AG09309 (cell line): ENCODE results near the gene CLEC7A.

Source experiments
- DNase-seq: peaks from one replicate; pipeline ENCODE4 v3.0.0-alpha.2; 2010; ENCODE audit warnings: low read depth
- H3K4me3 ChIP-seq: 2 replicates; pipeline ENCODE4 v1.5.1; 2011; ENCODE audit warnings: mild to moderate bottlenecking, low read depth, low read length, moderate library complexity; ENCODE audit not compliant: control insufficient read depth
- CTCF ChIP-seq: IDR thresholded peaks from 2 replicates; pipeline ENCODE4 v1.5.1; 2011; ENCODE audit warnings: mild to moderate bottlenecking, low read depth, low read length, inconsistent platforms; ENCODE audit not compliant: insufficient read depth, control insufficient read depth; ENCODE audit errors: missing control alignments

CLEC7A gene

GRCh38 chr12:10101648-10102220, 28.3 kb downstream of the CLEC7A start:
- DNase-seq, result no peak
- H3K4me3 ChIP-seq, result no peak overlapping the region
- TF ChIP-seq CTCF, result no peak

- TF ChIP-seq CTCF, result no peak
- H3K4me3 ChIP-seq, result peak overlapping the region; percentile 27
- DNase-seq, result peak; percentile 58
Observed at GRCh38 chr12:10101042-10101579, 28.9 kb downstream of the CLEC7A start.

- no peak for DNase-seq
- H3K4me3 ChIP-seq, result no peak within 1 kb of the TSS
- no peak for TF ChIP-seq CTCF
Observed at GRCh38 chr12:10098791-10099190, 31.2 kb downstream of the CLEC7A start, which contains the start of gene CLEC1A. Gene CLEC1A (minus strand): TSS chr12:10098985. CDS start chr12:10098922, 63 bp downstream.

GRCh38 chr12:10097521-10097920, 32.5 kb downstream of the CLEC7A start:
- DNase-seq, result peak; percentile 23
- TF ChIP-seq CTCF, result no peak

GRCh38 chr12:10095971-10096370, 34.0 kb downstream of the CLEC7A start:
- DNase-seq, result no peak
- TF ChIP-seq CTCF, result no peak
- no peak overlapping the region for H3K4me3 ChIP-seq

More at GRCh38 chr12:10097521-10097920, 32.5 kb downstream of the CLEC7A start:
- no peak overlapping the region for H3K4me3 ChIP-seq

GRCh38 chr12:10094646-10095395, 35.2 kb downstream of the CLEC7A start:
- TF ChIP-seq CTCF, result no peak
- no peak overlapping the region for H3K4me3 ChIP-seq
- DNase-seq, result no peak
